DMS114 treated with DMSO at 0.1 percent for 48 hours (cell line): ENCODE results near the gene APOC3.

ENCODE experiments used
- DNase-seq: peaks from one replicate; lab custom pipeline; 2025; ENCODE audit not compliant: unreplicated experiment; lab: John Stamatoyannopoulos, UW

APOC3 gene

GRCh38 chr11:116847612-116848011, 17.9 kb downstream of the APOC3 start:
- no peak for DNase-seq

GRCh38 chr11:116849060-116849459, 19.4 kb downstream of the APOC3 start:
- DNase-seq, result no peak

DNA sequence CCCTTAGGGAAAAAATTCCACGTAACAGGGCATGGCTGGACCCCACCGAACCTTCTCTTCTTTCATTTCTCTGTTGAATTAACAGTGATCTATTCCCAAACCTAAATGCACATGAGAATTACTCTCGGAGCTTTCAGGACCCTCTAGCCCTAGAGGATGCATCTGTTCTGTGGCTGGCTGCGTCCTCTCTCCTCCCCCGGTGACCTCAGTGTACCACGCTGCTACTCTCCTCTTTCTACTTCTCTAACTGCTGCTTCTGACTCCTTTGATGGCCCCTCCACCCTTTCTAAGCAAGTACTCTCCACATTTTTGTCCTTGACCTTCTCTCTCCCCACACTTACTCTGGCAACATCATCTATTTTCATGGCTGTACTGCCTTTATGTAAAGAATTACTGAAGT, 19.8 kb downstream of the APOC3 start:
- DNase-seq, result no peak

GRCh38 chr11:116851626-116852025, 21.9 kb downstream of the APOC3 start:
- DNase-seq, result no peak

DNA sequence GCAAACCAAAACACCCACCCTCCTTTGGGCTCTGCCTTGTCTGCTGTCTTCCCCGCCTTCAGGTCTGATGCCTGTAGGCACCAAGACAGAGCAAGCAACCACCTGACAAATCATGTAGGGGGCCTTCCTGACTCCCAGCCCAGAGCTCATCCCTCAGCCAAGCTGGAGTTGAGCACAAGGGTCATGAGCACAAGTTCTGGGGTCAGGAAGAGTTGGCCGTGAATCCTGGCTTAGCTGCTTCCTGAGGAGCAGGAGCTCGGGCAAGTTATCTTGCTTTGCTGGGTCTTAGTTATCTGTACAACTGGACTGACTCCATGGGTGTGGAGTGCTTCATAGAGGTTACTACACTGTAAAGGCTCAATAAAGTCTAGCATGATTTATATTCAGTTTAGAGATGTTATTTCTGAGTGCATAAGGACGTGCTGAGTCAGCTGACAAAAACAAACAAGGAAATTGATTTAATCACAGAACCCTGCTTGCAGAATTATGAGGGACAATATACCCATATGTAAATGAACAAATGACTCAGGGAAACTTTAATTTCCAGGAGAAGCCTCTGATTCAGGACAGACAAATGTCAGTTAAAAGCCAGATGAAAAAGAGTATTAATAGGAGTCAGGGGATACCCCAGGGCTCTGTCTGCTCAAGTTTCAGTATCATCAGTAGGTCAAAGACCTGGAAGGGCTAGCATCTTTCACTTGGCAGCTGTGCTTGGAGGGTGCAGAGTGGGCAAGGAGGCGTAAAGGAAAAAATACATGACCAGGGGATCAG, 22.7 kb downstream of the APOC3 start:
- DNase-seq, result no peak

DNA sequence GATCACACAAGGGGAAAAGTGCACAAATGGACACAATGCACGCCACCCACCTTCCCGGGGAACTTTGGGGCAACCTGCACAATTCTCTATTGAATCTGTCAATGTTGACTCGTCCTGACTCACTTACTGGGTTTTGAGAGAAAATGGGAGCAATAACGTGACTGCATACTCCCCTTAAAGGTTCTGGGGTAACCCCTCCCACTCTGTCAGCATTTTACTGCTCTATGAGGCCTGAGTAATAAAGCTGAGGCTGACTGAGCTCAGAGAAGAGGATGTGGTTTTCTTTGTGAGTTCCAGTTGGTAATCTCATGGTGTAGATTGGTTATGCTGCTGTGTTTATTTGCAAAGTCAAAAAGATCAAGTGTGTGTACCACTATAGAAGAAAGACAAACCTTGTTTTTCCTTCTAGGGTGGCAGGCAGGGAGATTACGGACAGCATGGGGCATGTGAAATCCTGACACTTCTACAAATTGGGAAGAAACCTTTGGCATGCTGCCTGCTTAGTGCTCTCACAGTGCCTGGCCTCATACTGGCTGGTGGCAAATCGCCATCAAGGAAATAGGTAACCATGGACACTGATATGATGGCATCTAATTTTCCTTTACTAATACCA, 23.9 kb downstream of the APOC3 start:
- DNase-seq, result no peak

- no peak for DNase-seq
Measured at GRCh38 chr11:116855413-116855812, 25.7 kb downstream of the APOC3 start.

- no peak for DNase-seq
Measured at GRCh38 chr11:116856423-116856822, 26.7 kb downstream of the APOC3 start.

- DNase-seq, result no peak
Measured at GRCh38 chr11:116857316-116857715, 27.6 kb downstream of the APOC3 start.

GRCh38 chr11:116857936-116858335, 28.2 kb downstream of the APOC3 start:
- no peak for DNase-seq

- DNase-seq, result no peak
Measured at GRCh38 chr11:116859175-116859574, 29.5 kb downstream of the APOC3 start.

DNA sequence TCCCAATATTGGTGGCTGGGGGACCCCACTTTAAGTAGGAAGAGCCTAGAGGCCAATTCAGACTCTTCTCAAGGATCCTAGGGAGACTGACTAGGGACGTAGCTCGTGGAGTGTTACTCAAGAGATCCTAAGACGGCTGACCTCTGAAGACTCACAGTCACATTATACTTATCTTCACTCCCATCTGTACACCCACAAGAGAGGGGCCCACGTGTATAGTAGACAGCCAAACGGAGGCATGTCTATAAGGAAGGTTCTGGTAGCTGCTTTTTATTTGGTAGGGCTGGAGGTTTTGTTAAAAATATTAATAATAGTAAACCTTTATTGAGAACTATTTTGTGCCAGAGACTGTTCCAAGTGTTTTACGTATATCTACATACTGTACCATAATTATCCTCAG, 30.6 kb downstream of the APOC3 start:
- no peak for DNase-seq

DNA sequence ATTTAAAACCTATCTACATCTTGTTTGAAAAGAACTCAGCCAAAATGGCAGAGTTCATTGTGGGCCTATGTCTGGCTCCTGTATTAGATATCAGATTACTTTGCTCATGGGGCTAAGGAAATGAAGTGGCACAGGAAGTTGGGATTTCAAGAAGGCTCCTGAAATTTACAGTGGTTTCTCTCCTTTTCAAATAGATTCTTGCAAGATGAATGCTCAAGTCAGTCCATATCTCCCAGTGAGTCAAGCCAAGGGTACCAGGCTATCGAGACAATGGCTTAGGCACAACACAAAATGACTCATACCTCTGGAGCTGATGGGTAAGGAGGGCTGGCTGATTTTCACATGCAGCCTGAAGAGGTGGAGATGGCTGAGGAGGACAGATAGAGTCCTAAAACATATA, 31.8 kb downstream of the APOC3 start:
- no peak for DNase-seq

DNA sequence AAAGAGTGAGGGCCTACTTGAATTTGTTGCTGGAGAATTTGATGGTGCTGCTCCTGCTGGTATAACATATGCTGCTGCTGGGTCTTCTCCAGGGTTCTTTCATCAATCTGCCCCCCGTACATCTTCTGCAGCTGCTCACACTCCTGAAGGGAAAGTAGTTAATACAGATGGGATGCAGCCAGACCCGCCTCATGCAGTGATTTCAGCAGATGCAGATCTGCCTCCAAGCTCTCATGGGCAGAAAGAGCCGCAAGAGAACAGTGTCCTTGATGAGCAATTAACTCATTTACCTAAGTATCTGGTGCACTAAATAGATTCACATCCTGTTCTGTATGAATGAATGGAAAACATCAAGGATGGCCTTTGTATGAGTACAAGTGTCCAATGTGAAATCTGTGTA, 32.5 kb downstream of the APOC3 start:
- DNase-seq, result no peak

DNA sequence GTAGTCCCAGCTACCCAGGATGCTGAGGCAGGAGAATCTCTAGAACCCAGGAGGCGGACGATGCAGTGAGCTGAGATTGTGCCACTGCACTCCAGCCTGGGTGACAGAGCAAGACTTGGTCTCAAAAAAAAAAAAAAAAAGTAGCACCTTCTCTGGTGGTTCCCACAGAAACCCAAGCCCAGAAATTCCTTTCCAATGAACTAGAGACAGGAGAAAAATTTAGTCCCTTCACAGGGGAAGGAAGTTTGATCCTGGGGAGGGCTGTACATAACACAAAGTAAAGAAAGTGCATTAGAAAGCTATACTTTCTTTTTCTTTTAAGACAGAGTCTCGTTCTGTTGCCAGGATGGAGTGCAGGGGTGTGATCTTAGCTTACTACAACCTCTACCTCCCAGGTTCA, 33.2 kb downstream of the APOC3 start:
- DNase-seq, result no peak

DNA sequence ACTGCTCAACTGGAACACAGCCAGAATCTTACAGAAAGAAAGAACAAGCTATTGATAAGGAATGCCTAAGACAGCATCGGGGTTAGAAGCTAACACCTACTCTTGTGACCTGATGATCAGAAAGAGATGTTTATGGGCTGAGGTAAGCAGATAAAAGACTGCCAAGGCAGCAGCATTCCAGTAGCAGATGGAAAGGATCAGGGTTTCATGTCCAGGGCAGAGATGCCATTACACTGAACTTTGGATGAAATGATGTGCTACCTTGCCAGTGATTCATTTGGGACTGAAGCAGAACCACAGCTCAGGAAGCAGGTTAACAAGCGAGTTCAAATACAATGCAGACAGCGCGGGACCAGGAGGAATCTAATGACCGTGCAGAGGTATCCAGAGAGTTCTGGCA, 34.8 kb downstream of the APOC3 start:
- no peak for DNase-seq

DNA sequence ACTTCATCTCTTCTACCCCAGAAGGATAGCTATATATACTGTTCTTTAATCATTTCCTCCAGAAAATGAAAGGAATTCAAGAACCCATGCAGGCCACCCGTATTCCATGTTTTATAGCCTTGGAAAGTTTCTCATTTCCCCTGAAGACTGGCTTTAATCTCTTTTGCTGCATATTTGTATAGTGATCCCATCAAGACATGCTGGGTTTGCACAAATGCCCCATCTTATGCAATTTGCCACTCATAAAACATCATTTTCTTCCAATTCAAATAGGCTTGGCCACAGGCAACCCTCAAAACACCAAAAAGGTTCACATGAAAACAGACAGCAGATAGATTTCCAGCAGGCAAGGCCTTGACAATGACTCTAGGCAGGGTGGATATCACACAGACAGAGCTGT, 36.0 kb downstream of the APOC3 start:
- DNase-seq, result no peak

- DNase-seq, result no peak
Measured at GRCh38 chr11:116866804-116867455, 37.2 kb downstream of the APOC3 start.

- no peak for DNase-seq
Measured at GRCh38 chr11:116867619-116868018, 37.9 kb downstream of the APOC3 start.

DNA sequence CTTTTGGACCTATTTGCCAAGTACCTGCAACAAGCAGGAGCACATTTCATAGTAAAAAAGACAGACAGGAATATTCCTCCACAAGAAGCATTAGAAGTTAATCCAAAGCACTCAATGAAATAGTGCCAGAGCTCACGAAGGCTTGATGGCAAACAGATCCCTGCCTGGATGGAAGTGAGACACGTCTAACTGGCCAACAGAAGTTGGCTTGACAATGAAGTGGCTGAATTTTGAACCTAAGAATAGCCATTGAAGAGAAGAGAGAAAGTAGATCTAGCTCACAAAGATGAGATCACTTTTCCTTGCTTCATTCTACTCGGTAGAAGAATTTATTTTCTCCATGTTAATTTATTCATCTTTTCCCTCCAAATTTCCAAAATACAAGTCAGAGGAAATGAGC, 38.4 kb downstream of the APOC3 start:
- no peak for DNase-seq

- DNase-seq, result no peak
Measured at GRCh38 chr11:116869610-116870009, 39.9 kb downstream of the APOC3 start.

DNA sequence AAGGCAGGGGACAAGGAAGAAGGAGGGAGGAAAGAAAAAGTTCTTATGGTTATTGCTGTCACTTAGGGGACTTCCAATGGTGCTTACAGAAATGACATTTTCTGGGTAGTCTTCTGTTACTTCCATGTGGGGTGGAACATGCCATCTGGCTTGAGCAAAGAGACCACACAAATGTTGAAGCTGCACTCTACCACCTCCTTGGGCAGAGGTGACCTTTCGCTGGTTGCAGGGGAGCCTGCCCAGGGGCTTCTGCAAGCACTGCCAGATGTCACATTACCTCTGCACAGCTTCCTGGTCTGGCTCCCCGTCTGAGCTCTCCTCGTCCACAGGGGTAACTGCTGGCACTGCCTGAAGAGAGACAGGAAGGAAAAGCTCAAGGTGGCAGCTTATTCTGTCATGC, 40.3 kb downstream of the APOC3 start:
- DNase-seq, result no peak
